Measurements from ENCODE around the gene DMD. TPM values are rescaled to one million over a fixed set of nuclear protein-coding genes. Genes with fewer than 3 reads are reported as not detected.

DMD gene
- total and polyA plus RNA-seq, 2 of the 13 experiments (the other 11 are each of a cell fraction or from before 2014, with no cell fraction given), result 17.6 to 25.9 TPM

GRCh38 chrX:32780109-32780508 is 431.2 kb downstream of the DMD start:
- DNase-seq (ENCODE audit: low spot score), result no peak
- WGBS (ENCODE audit: low lambda C conversion rate), result 23% methylated on average over 4 of the region's 4 CpGs
- in situ Hi-C loops (cut with HindIII; ENCODE audit: extremely low pct_ligation_motif_present, low pct_unique_long_range_greater_than_20kb), result no loop called here
- H3K36me3 ChIP-seq (replicated peaks in 1 of 2; ENCODE audit: control insufficient read depth in 1 of 2, insufficient read depth in 2 of 2, low read length in 2 of 2), result no peaks in the 10 kb centered on the region
- H3K9ac ChIP-seq (ENCODE audit: insufficient read depth, low read depth, low read length), result no peak overlapping the region
- no peaks in the 10 kb centered on the region for H3K4me1 ChIP-seq (ENCODE audit: insufficient read depth, low read length)
- CTCF ChIA-PET (ENCODE audit: low intra/inter-chr PET ratio, low total read pairs), result no interaction called here
- H4K20me1 ChIP-seq (ENCODE audit: insufficient read depth, low read length), result no peaks in the 10 kb centered on the region
- intact Hi-C loops (cut with micrococcal nuclease; ENCODE audit: unreplicated experiment), result no loop called here
- no peak overlapping the region for H3K4me2 ChIP-seq (ENCODE audit: low read depth, low read length)
- no peak overlapping the region for H2AFZ ChIP-seq (ENCODE audit: low read length)
- ATAC-seq, result no peak
- H3K79me2 ChIP-seq (ENCODE audit: insufficient read depth, low read length), result no peaks in the 10 kb centered on the region
- POLR2A ChIA-PET, result no interaction called here
- no peak for TF ChIP-seq KIAA2018 (CRISPR knock-in tag; IDR thresholded peaks at IDR 0.05; ENCODE audit: borderline replicate concordance)
- TF ChIP-seq REL (CRISPR knock-in tag; conservative IDR thresholded peaks at IDR 0.05), result no peak
- H3K27me3 ChIP-seq (ENCODE audit: control insufficient read depth in 1 of 2, insufficient read depth in 2 of 2, low read length in 2 of 2), result no peaks in the 10 kb centered on the region
- BruUV-seq (replicated peaks), result no TSS peak
- H3K27ac ChIP-seq (ENCODE audit: extremely low read length, insufficient read depth, low read length), result no peak overlapping the region
- FAIRE-seq, result no peak
- no peak overlapping the region for H3K4me3 ChIP-seq (replicated peaks in 1 of 3; ENCODE audit: insufficient read depth in 1 of 3, low read depth in 2 of 3, low read length in 3 of 3)
- H3K9me3 ChIP-seq (ENCODE audit: low read length), result no peaks in the 10 kb centered on the region

All from HepG2 (cell line).